HG03354 (cell line): ENCODE data around the gene SIGLEC1.

Experiments used
- ATAC-seq: cut with Tn5 transposase; IDR thresholded peaks from one replicate; pipeline ENCODE4 v1.9.1; 2021; ENCODE audit warnings: mild to moderate bottlenecking; ENCODE audit not compliant: unreplicated experiment, poor library complexity, severe bottlenecking

Gene SIGLEC1

GRCh38 chr20:3685341-3685740 is 27.1 kb downstream of the SIGLEC1 start:
- no peak for ATAC-seq

- ATAC-seq = no peak
These were observed 30.2 kb downstream of the SIGLEC1 start, which contains the start of gene ADAM33 for GRCh38 chr20:3681931-3682781. Gene ADAM33, minus strand, starts transcription at chr20:3682010. Its CDS starts 6 bp downstream, at chr20:3682004.

GRCh38 chr20:3681352-3681930 is 31.0 kb downstream of the SIGLEC1 start:
- ATAC-seq = no peak

GRCh38 chr20:3680701-3681351 is 31.6 kb downstream of the SIGLEC1 start:
- no peak for ATAC-seq

GRCh38 chr20:3679749-3680700 is 32.4 kb downstream of the SIGLEC1 start:
- no peak for ATAC-seq

- ATAC-seq = no peak
These were observed 33.3 kb downstream of the SIGLEC1 start for GRCh38 chr20:3678856-3679720.

- no peak for ATAC-seq
These were observed 34.2 kb downstream of the SIGLEC1 start for GRCh38 chr20:3678198-3678597.

- ATAC-seq = no peak
These were observed 34.7 kb downstream of the SIGLEC1 start for GRCh38 chr20:3677733-3678132.

- ATAC-seq = no peak
These were observed 37.2 kb downstream of the SIGLEC1 start for GRCh38 chr20:3674995-3675900.

GRCh38 chr20:3674447-3674846 is 38.0 kb downstream of the SIGLEC1 start:
- no peak for ATAC-seq

- no peak for ATAC-seq
These were observed 39.0 kb downstream of the SIGLEC1 start for GRCh38 chr20:3673221-3674070.

GRCh38 chr20:3672547-3673171 is 39.7 kb downstream of the SIGLEC1 start:
- no peak for ATAC-seq

GRCh38 chr20:3671986-3672546 is 40.3 kb downstream of the SIGLEC1 start:
- ATAC-seq = no peak

- no peak for ATAC-seq
These were observed 41.5 kb downstream of the SIGLEC1 start for GRCh38 chr20:3670945-3671344.

GRCh38 chr20:3670511-3670910 is 41.9 kb downstream of the SIGLEC1 start:
- ATAC-seq = no peak

- no peak for ATAC-seq
These were observed 42.6 kb downstream of the SIGLEC1 start for GRCh38 chr20:3669710-3670367.
